NCI-H1930 (cell line): ENCODE data around the gene TRMU.
A peak's percentile ranks its signal among the peaks of the same experiment; 100 is the strongest.

Experiments used
- DNase-seq, 2 experiments: peaks; one replicate each; lab custom pipeline; 2025; lab: John Stamatoyannopoulos, UW

Gene TRMU

DNA sequence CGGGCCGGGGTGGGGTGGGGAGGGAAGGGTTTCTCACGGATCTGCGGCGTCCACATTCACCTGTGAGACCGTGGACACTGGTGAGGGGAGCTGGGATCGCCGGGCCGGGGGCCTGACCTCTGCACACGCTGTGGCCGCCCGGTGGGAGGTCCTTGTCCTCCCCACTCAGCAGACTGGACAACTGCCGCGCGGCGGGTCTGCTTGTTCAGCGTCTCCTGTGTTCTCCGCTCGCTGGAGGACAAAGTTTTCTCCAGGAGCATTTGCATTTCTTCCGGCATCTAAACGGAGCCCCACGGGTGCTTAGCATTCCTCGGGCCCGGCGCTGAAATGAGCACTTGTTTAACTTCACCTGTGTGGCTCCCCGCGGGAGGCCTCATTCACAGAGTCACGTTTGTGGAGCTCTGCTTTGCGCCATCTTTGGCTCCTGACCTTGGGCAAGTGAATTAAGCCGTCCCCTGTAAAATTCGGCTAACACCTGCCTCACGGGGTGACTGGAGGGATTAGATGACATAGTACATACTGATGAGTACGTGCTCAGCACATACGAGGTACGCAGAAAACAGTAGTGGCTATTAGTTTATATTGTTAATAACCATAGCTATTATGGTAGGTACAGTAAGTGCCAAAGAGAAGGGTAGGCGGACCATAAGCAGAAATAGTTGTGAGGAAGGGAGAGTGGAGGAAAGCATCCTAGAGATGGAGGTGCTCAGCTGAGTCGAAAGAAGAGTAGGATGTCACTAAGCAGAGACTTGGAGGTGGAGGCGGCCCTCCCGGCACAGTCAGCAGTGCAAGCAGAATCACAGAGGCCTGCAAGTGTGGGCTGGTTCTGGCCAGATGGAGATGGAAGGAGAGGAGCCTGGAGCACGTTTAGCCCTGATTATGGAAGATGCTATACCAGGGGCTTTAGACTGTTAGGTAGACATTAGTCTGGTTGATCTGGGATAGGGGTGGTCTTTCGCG is 885 bp downstream of the TRMU start:
- no peak for DNase-seq

DNA sequence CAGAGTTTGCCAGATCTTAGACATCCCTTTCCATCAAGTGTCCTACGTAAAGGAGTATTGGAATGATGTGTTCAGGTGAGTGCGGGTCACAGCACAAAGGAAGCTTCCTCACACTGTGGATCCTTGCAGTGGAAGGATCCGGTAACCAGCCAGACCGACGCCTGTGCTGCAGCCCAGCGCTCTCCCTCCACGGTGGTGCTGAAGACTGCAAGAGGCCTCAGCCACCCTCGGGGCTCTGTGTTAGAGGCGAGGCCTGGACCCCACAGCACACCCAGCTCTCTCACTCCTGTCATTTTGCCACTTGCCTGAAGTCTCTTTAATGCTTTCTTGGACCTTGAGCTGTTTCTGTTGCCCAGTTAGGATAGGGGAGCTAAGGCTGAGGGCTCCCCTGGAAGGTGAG is 2.4 kb downstream of the TRMU start:
- DNase-seq = no peak

DNA sequence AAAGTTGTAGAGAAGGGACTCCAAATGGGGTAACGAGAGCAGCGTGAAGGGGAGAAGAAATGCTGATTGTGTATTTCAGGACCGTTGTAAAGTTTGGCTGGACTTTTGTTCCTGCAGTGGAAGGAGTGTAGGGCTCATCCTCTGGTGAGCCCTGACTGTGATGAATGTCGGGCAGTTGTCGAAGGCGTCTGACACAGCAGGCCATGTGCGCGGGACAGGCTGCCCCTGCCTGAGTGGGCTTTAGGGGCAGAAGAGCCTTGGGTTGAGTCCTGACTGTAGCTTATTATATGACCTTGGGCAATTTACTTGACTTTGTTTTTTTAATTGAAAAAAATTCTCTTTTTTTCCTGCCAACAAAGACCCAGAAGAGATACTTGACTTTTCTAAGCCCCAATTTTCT is 3.1 kb downstream of the TRMU start:
- DNase-seq = no peak

DNA sequence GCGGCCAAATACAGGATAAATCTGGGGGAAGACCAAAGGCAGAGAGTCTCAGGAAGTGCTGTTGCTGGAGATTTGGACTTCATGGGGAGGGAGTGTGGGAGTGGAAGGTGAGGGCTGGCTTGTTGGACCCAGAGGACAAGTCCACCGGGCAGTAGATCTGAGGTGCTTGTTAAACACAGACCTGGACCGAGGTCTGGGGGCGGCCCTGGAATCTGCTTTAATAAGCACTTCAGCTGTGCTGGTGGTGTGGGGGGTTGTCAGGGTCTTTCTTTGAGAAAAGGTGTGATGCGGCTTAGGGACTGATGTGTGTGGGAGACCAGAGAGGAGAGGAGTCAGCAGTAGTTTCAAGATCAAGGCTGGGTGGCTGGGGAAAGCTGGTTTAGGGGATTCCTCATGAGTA is 4.4 kb downstream of the TRMU start:
- no peak for DNase-seq

DNA sequence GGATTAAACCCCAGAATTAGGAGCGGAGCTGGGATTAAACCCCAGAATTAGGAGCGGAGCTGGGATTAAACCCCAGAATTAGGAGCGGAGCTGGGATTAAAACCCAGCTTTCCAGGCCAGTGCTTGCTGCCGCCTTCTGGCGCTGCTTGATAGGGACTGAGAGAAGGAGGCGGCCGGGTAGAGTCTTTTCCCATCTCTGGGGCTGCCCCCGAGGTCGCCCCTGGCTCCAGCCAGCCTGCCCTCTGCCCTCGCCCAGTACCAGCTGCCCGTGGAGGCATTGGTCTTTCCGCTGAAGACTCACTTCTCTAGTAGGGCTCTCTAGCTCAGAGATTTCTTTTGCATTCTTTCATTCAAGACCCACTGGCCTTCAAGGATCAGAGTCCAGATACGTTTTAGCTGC is 5.2 kb downstream of the TRMU start:
- DNase-seq = no peak

DNA sequence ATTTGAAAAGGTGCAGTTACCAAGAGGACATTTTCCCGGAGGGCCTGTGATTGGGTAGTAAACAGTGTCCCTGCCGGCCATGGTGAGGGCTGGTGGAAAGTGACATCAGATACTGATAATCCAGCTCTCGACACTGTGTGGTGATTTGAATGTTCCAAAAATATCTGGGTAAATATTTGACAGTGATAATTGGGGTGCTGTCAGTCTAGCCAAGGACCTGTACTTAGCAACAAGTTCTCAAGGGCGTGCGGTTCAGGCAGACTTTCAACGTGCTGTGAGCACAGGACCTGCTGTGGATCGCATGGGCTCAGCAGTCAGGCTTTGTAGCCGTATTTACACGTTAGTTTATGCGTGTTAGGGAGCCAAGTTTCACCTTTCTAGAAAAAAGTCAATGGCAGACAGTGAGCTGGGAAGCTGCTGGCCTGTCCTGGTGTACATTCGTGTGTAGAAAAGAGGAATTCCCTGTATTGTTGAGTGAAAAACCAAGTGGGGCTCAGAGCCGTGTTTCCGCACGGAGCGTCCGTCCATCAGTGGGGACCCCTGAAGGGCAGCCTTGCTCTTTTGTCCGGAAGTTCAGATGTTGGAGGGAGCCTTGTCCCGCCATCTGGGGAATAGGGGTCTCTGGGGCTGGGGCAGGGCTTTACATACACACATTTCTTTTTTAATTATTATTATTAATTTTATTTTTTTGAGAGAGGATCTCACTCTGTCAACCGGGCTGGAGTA is 11.3 kb downstream of the TRMU start:
- no peak for DNase-seq

DNA sequence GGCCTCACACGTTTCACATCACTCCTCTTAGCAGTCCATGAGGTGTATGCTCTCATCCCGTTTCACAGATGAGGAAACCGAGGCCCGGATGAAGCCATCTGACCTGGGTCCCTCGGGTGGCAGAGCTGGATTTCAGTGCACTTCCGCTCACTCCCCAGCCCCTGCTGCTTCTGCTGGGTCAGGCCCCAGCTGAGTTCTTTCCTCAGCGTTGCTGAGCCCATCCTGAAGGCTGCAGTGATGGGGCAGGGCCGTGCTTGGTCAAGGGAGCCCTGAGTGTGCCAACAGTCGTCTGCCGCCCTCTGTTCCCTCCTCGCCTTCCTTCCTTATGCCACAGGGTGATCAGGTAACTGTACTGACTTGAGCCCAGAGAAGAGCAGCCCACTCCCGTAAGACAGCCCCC is 12.1 kb downstream of the TRMU start:
- no peak for DNase-seq

DNA sequence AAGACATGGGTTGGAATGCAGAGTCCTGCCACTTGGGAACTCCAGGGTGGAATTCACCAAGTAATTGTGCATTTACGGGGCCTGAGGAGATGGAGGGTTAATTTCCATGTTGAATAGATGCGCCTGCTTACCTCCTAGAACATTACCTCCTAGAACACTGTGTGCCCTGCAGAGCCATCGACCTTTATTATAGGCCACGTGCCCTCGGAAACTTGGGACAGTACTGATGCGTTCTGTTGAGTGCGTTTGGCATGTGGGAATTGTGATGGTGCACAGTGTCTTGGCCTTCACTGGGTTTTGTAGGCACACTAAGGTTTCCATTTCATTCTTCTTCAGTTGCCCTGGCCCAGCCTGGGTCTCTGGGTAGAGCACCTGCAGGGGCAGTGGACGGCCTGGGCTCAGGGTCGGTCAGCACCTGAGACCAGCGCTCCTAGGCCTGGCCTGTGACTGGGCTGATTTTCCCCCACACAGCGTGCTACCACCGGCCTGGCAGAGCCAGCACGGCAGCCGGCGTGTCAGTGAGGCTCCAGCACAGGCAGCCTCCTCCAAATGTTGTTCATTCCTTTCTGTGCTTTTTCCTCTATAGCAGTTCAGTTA is 12.7 kb downstream of the TRMU start:
- DNase-seq = no peak

DNA sequence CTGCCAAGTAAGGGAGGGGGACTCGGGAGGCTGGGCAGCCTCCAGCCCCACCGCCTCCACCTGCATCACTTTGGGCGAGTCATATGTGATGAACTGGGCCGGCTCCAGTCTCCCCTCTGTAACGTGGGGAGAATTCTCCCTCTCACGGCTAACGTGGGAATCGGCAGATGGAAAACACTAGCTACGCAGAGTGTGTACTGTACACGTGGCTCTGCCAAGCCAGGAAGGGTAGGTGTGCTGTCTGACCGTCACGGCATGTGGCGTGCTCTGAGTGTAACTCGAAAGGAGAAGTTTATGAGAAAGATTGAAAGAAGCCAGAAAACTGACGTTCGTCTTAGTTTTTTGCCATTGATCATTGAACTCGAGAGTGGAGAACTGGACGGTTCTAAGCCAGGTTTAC is 13.7 kb downstream of the TRMU start:
- DNase-seq = no peak

DNA sequence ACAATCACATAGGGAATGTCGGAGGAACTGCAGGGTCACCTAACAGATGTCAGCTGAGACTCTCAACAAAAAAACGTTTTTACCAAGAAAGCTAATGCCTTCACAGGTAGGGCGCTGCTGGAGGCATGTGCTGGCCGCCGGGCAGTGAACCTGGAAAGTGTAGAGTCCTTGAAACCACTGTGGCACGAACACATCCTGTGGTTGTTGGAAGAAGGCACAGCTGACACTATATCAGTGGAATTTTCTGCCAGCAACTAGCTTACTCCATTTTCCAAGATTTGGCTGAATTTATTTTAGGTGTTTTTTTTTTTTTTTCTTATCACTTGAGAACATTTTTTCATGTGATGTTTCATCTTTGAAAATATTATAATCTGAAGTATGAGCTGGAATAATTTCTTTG is 14.2 kb downstream of the TRMU start:
- no peak for DNase-seq

DNA sequence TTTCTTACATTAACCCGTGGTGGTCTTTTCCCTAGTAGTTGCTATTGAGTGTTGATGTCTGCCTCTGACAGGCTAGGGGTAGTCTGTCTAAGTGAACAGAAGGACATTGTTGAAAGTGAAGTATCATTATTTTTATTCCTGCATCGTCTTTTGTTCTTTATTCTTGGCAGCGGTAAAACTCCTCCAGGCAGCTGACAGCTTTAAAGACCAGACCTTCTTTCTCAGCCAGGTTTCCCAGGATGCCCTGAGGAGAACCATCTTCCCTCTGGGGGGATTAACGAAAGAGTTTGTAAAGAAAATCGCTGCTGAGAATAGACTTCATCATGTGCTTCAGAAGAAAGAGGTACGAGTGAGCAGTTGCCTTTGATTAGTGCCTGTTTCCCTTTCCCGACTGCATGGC is 14.6 kb downstream of the TRMU start:
- DNase-seq = no peak

DNA sequence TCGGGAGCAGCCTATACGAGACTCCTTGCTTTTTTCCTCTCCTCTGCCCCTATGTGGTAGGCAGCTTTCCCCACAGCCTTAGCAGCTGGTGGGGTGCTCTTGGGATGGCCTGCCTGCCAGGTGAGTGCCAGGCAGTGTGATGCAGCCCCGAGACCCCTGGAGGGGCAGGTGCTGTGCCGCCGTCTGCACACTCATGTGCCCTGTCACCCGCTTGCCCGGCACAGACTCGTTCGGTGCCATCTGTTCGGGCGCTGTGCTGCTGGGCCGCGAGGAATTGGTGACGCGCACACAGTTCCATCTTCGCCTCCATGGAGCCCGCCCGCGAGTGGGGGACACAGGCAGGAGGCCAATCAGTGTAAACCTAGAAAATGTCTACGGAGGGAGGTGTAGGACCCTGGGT is 15.1 kb downstream of the TRMU start:
- DNase-seq = no peak

DNA sequence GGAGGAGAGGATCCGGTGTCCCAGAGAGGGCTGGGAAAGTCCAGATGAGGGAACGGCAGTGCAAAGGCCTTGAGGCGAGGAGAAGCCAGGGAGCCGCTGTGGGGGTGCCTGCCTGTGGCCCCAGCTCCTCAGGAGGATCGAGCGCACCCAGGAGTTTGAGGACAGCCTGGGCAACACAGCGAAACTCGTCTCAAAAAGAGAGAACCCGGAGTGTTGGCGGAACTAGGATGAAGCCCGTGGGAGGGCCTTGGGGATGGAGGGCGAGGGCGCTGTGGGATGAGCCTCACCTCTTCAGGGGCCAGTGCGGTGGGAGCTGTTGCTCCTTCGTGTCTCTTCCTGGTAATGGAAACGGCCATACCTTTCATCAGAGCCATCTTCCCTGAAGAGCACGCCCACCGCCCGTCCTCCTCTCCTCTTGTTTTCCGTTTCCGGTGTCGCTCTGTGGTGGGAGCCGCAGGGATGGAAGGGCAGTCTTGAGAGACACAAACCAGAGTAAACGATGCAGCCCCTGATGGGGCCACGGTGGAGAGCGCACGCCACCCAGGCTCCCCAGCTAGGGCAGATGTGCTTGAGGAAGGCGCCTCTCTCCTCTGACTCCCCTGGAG is 15.7 kb downstream of the TRMU start:
- no peak for DNase-seq

DNA sequence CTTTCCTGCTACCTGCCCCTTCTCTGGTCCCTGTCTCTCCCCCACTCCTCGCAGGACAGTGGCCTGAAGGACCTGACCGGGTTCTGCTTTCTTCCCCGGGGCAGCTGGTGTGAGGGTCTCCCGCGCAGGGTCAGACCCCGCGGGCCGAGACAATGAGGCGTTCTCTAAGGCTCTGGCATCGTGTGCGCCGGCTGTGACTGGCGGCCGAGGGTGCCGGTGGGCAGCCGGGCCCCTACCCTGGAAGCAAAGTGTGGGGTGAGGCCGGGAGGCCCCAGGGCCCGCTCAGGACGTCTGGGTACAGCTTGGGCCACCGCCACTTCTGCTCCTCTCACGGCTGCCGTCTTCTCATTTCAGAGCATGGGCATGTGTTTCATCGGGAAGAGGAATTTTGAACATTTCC is 16.3 kb downstream of the TRMU start:
- no peak for DNase-seq

DNA sequence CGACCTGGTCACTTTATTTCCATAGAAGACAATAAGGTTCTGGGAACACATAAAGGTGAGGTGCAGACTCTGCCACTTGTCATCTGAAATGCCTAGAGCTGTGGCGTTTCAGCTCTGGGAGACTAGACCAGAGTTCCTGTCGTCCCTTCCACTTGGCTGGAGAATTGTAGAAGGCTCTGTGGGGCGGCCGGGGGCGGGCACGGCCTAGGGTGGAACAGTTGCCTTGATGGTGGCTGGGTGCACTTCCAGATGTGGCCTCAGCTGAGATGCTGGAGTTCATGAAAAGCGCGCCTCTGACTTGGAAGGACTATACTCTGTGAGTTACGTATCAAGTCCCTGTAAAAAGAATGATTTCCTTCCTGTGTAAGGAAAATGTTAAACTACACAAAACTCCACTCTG is 16.8 kb downstream of the TRMU start:
- no peak for DNase-seq

DNA sequence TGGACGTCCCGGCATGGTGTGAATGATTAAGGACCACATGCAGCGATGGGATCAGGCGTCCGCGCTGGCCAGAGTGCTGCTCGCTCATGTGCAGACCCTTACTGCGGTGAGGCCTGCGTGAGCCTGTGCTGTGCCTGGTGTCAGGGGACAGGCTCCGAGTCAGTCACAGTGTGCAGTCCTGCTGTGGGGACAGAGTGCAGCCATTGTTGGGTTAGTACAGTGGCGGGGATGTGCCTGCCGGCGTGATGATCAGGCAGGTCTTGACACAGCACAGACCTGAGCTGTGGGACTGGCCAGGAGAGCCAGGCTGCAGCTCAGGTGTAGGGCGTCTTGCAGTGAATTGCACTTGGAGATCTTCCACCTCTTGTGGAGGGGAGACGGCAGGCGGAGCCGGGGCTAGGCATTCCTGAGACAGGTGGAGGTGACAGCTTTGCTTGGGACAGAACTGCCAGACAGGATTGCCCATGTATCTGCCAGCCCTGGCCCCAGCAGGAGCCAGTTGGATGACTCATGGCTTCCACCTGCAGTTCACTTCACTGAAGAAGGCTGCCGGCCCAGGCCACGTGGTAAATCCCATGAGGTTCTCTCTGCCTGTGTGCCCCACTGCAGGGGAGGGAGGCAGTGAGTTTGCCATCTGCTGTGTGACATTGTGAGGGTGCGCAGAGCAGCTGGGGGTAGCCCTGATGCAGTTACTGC is 17.3 kb downstream of the TRMU start:
- no peak for DNase-seq

DNA sequence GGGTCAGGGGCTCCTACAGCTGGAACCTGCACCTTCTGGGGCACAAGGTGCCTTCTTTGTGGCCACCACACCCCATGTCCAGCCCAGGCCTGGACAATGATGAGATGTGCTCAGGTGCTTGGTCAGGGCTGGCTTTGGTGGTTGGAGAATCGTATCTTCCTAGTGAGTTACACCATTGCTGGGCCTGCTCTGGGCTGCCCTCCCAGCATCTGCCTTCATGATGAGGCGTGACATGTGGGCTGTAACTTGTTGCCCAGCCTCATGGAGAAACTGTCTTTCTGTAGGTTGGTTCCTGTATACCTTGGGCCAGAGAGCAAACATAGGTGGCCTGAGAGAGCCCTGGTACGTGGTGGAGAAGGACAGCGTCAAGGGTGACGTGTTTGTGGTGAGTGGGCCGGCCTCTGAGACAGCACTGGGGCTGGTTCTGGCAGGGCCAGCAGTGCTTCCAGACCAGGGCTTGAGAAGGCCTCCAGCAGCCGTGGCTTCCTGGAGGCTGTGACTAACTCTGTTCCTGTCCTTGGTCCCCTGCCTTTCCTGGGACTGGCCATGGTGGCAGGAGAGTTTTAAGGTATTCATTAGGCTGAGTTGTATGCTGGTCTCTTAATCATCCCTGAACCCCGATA is 18.1 kb downstream of the TRMU start:
- no peak for DNase-seq

DNA sequence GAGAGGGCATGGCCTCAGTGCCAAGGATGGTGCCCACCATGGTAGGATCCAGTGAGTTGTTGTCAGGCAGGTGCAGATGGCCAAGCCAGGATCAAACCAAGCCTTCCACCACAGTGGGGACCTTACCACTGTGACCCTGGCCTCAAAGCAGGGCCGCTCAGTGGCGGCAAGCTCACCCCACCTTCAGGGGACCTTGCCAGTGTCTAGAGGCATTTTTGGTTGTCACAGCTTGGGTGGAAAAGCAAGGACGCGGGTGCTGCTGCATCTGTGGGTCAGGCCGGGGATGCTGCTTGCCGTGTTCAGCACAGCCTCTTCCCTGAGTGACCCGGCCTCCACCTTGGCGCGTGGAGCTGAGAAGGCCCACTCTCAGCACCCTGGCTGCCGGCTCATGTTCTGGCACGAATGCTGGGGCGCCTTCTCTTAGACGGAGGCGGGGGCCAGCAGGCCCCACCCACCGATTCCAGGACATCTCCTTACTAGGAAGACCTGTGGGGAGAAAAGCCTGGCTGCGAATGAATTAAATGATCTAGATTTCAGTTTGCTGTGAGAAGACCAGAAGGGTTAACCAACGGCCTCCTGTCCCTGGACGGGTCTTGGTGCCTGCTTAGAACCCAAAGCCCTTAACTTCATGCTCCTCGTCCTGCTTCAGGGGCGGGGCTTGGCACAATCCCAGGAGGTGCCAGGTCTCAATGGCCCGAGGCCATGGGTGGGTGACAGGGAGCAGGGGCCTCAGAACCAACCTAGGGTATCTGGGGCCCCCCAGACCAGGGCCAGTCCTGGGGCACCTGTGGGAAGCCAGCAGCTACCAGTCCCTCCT is 18.9 kb downstream of the TRMU start:
- DNase-seq = no peak

DNA sequence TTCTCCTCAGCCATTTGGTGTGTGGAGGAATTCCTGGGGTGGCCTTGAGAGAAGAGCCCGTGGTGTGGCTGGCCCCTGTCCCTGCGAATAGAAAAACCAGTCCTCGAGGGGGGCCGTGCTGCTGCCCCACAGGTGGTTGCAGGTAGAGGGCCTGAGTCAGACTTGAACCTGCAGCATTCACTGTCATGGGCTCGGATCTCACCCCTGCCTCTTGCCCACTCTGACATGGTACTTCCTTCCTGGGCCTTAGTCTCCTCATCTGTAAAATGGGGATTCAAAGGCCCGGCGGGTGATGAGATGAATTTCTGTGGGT is 19.4 kb downstream of the TRMU start:
- DNase-seq = no peak

DNA sequence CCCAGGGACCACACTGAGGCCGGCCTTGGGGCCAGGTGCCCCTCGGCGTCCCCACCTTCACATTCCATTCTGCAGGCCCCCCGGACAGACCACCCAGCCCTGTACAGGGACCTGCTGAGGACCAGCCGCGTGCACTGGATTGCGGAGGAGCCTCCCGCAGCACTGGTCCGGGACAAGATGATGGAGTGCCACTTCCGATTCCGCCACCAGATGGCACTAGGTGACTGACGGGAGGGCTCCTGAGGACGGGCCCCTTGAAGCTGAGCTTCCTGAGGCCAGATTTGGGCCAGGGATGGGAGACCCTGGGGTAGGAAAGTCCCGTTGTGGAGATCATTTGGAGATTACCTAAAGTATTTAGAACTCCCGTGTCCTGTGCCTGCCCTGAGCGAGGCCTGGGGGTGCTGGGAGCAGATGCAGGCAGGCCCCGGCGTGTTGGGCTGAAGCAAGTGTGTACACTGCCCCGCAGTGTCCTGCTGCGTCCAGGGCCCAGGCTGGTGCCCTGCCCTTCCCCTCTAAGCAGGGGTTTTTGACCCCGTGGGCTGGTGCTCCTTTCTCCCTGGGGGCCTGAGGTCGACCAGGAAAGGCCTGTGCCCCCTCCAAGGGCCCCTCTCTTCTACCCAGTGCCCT is 20.0 kb downstream of the TRMU start:
- DNase-seq = peak in 1 of 2 experiments; percentile 46
